ENCODE data around the gene DLX1.
"Not testable (repeated sequence)": the region's sequence is repeated elsewhere in the genome, so short reads cannot be mapped to it uniquely, and the experiment has no call there.

DLX1 gene

DNA sequence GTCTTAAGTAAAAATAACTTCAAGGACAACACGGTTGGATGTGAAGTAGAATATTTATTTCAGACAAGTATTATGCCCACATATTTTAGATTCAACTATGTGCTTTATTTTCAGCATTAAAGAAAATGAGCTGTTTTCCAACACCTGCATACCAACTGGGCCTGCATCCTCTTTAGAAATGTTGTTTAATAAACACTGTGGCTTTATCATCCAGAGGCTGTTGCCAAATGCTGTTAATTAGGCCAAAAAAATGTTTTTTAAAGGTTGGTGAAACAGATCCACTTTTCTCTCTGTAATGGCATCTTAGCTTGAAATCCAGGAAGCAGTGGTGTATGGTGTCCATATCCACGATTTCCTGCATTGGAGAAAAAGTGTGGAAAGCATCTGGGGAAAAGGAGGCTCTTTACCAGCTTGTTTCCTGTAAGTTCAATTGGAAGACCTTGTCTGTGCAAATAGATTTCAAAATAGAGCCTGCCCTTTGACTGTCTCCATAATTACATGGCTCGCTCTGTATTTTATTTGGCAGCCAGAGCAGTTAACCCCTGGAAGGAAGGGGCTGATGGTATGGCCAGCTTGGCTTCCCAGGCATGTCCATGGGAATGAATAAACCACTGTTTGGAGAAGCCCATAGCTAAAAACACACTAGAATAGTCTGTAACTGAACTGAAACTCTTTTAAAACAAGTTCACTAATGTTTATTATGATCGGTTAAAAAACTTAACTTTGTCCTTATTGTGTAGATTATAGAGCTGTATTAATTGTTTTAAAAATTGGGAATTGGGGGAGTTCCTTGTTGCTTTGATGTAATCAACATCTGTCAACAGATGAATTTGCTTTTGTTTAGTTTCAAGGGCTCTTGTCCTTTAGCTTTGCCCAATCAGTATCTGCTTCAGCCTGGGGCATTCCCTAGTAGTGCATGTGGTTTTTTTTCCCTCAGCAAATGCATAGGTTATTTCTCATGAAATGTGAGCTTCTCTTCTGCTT is 33.0 kb upstream of the DLX1 start:
- H3K4me3 ChIP-seq (ENCODE audit: low read depth, low read length) = no peak overlapping the region
- TF ChIP-seq, protein P1, sequence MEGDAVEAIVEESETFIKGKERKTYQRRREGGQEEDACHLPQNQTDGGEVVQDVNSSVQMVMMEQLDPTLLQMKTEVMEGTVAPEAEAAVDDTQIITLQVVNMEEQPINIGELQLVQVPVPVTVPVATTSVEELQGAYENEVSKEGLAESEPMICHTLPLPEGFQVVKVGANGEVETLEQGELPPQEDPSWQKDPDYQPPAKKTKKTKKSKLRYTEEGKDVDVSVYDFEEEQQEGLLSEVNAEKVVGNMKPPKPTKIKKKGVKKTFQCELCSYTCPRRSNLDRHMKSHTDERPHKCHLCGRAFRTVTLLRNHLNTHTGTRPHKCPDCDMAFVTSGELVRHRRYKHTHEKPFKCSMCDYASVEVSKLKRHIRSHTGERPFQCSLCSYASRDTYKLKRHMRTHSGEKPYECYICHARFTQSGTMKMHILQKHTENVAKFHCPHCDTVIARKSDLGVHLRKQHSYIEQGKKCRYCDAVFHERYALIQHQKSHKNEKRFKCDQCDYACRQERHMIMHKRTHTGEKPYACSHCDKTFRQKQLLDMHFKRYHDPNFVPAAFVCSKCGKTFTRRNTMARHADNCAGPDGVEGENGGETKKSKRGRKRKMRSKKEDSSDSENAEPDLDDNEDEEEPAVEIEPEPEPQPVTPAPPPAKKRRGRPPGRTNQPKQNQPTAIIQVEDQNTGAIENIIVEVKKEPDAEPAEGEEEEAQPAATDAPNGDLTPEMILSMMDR (IDR thresholded peaks at IDR 0.05; ENCODE audit: low read depth, low read length) = no peak

DNA sequence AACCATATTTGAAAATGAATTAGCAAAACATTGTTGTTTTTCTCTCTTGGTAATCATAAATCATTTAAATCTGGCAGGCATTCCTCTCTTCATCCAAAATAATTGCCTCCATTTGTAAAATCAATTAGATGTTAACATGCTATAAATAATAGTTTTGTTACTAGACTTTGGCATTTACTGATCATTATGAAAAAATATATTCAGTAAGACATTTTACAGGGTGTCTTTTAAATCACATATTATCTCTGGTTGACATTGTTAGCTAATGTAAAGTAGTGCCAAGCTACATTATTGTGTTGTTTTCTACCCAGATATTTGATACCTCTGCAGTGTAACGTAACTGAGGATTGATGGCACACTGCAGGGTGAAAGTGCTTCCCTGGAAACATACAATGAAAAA is 31.8 kb upstream of the DLX1 start:
- no peak overlapping the region for H3K4me3 ChIP-seq (ENCODE audit: low read depth, low read length)

GRCh38 chr2:172056293-172056692 is 29.0 kb upstream of the DLX1 start:
- TF ChIP-seq, protein P1 (IDR thresholded peaks at IDR 0.05; ENCODE audit: low read depth, low read length) = no peak
- no peak overlapping the region for H3K4me3 ChIP-seq (ENCODE audit: low read depth, low read length)

More for the DNA sequence above, 31.8 kb upstream of the DLX1 start:
- TF ChIP-seq, protein P1 (IDR thresholded peaks at IDR 0.05; ENCODE audit: low read depth, low read length) = no peak

DNA sequence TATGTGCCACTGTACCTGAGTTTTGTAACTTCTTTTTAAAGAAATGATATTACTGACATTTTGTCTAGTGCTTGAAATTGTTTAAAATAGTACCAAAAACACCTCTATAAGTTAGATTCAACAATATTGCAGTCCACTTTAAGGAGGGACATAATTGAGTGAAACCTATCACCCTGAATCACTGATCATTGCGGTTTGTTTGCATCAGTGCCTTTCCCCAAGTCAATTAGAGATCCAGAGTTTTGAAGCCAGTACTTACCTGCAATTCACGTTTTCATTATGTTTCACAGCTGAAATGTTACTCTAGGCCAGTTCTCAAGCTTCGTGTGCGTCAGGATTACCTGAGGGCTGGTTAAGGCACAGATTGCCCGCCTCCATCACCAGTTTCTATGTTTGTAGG is 26.6 kb upstream of the DLX1 start:
- no peak overlapping the region for H3K4me3 ChIP-seq (ENCODE audit: low read depth, low read length)
- TF ChIP-seq, protein P1 (IDR thresholded peaks at IDR 0.05; ENCODE audit: low read depth, low read length) = no peak

DNA sequence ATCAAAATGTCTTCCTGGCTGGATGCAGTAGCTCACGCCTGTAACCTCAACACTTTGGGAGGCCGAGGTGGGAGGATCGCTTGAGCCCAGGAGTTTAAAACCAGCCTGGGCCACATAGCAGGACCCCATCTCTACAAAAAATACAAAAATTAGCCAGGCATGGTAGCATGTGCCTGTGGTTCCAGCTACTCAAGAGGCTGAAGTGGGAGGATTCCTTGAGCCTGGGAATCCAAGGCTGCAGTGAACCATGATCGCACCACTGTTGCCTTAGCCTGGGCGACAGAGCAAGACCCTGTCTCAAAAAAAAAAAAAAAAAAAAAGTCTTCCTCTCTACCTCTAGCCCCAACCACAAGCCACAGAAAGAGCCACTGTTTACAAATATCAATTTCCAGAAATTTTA is 25.2 kb upstream of the DLX1 start:
- not testable (repeated sequence) for H3K4me3 ChIP-seq (ENCODE audit: low read depth, low read length)

- TF ChIP-seq, protein P1 (IDR thresholded peaks at IDR 0.05; ENCODE audit: low read depth, low read length) = no peak
- H3K4me3 ChIP-seq (ENCODE audit: low read depth, low read length) = no peak overlapping the region
These were observed 22.8 kb upstream of the DLX1 start for GRCh38 chr2:172062402-172063004.

GRCh38 chr2:172063446-172063845 is 21.9 kb upstream of the DLX1 start:
- H3K4me3 ChIP-seq (ENCODE audit: low read depth, low read length) = no peak overlapping the region
- TF ChIP-seq, protein P1 (IDR thresholded peaks at IDR 0.05; ENCODE audit: low read depth, low read length) = no peak

All from WI38 (cell line).